ENCODE results near the gene ZMYND11. TPM values are rescaled to one million over a fixed set of nuclear protein-coding genes. Genes with fewer than 3 reads are reported as not detected.
A peak's percentile ranks its signal among the peaks of the same experiment; 100 is the strongest.

The ZMYND11 gene
- total and polyA plus RNA-seq, 2 of the 13 experiments (the other 11 are each of a cell fraction or from before 2014, with no cell fraction given), result 17.5 to 38.7 TPM

DNA sequence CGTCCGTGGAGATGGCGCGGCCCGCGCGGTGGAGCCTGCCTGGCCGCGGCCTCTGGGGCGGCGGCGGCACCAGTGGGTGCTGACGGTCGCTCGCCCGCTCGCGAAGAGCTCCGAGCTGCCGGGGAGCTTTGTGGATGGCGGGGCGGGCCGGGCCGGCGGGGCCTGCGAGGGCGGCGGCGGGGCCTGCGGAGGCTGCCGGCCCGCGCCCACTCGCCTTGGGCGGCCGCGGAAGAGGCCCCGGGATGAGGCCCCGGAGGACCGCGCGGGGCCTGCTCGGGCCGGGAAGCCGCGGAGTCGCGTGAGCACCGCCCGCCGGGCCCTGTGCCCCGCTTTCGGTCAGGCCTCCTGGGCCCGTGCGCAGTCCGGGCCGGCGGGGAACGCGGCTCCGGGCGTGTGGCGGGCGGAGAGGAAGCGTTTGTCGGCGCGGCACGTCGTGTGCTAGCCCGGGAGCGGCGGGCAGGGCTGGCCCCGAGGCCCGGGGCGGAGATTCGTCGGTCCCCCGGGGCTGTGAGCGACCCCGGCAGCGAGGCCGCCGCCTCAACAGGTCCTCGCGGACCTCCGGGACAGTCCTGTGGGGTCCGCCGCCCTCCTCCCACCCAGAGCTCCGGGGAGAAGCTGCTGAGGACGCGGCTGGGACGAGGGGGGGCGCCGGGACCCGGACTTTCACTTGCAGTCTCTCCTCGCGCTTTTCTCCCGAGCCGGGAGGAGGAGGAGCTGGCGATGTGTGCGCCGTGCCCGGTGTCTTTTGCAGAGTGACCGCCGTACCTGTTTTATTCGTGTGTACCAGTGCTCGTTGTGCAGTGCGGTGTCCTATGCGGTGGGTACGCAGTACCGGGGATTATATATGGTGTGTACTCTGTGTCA lies 578 bp downstream of the ZMYND11 start (continued):
- TF ChIP-seq MTA1 (CRISPR knock-in tag; IDR thresholded peaks at IDR 0.05; ENCODE audit: borderline replicate concordance) (peak; percentile 61; the same call in 1 of the 2 replicates), SALL1 (CRISPR knock-in tag; IDR thresholded peaks at IDR 0.05) (no peak; the same call in 1 of the 2 replicates), ATF7-NPFF (CRISPR knock-in tag; IDR thresholded peaks at IDR 0.05; ENCODE audit: low read depth) (peak; percentile 43; the same call in 1 of the 2 replicates), AGO2 (optimal IDR thresholded peaks at IDR 0.05; ENCODE audit: low read depth, low read length) (peak; percentile 65), TBX3 (IDR thresholded peaks at IDR 0.05; ENCODE audit: borderline replicate concordance) (no peak), ZNF205 (CRISPR knock-in tag; IDR thresholded peaks at IDR 0.05) (0 out of 2 replicates have a peak, but pooled peaks have one; percentile 20), ZNF382 (CRISPR knock-in tag; IDR thresholded peaks at IDR 0.05; ENCODE audit: borderline replicate concordance) (no peak), ZBTB8A (CRISPR knock-in tag; IDR thresholded peaks at IDR 0.05; ENCODE audit: borderline replicate concordance, low read depth) (no peak), ZNF703 (CRISPR knock-in tag; IDR thresholded peaks at IDR 0.05; ENCODE audit: borderline replicate concordance) (no peak), RFX3 (CRISPR knock-in tag; IDR thresholded peaks at IDR 0.05) (no peak), FOXK2 (IDR thresholded peaks at IDR 0.05) (no peak)
- TF ChIP-seq, protein P1, sequence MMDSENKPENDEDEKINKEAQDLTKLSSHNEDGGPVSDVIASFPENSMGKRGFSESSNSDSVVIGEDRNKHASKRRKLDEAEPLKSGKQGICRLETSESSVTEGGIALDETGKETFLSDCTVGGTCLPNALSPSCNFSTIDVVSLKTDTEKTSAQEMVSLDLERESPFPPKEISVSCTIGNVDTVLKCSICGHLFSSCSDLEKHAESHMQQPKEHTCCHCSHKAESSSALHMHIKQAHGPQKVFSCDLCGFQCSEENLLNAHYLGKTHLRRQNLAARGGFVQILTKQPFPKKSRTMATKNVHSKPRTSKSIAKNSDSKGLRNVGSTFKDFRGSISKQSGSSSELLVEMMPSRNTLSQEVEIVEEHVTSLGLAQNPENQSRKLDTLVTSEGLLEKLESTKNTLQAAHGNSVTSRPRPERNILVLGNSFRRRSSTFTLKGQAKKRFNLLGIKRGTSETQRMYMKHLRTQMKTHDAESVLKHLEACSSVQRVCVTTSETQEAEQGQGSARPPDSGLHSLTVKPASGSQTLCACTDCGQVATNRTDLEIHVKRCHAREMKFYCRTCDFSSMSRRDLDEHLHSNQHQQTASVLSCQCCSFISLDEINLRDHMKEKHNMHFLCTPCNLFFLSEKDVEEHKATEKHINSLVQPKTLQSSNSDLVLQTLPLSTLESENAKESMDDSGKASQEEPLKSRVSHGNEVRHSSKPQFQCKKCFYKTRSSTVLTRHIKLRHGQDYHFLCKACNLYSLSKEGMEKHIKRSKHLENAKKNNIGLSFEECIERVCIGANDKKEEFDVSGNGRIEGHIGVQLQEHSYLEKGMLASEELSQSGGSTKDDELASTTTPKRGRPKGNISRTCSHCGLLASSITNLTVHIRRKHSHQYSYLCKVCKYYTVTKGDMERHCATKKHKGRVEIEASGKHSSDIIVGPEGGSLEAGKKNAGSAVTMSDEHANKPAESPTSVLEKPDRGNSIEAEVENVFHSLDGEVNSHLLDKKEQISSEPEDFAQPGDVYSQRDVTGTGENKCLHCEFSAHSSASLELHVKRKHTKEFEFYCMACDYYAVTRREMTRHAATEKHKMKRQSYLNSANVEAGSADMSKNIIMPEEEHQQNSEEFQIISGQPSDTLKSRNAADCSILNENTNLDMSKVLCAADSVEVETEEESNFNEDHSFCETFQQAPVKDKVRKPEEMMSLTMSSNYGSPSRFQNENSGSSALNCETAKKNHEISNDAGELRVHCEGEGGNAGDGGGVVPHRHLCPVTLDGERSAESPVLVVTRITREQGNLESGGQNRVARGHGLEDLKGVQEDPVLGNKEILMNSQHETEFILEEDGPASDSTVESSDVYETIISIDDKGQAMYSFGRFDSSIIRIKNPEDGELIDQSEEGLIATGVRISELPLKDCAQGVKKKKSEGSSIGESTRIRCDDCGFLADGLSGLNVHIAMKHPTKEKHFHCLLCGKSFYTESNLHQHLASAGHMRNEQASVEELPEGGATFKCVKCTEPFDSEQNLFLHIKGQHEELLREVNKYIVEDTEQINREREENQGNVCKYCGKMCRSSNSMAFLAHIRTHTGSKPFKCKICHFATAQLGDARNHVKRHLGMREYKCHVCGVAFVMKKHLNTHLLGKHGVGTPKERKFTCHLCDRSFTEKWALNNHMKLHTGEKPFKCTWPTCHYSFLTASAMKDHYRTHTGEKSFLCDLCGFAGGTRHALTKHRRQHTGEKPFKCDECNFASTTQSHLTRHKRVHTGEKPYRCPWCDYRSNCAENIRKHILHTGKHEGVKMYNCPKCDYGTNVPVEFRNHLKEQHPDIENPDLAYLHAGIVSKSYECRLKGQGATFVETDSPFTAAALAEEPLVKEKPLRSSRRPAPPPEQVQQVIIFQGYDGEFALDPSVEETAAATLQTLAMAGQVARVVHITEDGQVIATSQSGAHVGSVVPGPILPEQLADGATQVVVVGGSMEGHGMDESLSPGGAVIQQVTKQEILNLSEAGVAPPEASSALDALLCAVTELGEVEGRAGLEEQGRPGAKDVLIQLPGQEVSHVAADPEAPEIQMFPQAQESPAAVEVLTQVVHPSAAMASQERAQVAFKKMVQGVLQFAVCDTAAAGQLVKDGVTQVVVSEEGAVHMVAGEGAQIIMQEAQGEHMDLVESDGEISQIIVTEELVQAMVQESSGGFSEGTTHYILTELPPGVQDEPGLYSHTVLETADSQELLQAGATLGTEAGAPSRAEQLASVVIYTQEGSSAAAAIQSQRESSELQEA (CRISPR knock-in tag; IDR thresholded peaks at IDR 0.05; ENCODE audit: not compliant biosample characterization), result no peak
- TF ChIP-seq, protein P2, sequence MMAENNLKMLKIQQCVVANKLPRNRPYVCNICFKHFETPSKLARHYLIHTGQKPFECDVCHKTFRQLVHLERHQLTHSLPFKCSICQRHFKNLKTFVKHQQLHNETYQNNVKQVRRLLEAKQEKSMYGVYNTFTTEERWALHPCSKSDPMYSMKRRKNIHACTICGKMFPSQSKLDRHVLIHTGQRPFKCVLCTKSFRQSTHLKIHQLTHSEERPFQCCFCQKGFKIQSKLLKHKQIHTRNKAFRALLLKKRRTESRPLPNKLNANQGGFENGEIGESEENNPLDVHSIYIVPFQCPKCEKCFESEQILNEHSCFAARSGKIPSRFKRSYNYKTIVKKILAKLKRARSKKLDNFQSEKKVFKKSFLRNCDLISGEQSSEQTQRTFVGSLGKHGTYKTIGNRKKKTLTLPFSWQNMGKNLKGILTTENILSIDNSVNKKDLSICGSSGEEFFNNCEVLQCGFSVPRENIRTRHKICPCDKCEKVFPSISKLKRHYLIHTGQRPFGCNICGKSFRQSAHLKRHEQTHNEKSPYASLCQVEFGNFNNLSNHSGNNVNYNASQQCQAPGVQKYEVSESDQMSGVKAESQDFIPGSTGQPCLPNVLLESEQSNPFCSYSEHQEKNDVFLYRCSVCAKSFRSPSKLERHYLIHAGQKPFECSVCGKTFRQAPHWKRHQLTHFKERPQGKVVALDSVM (CRISPR knock-in tag; IDR thresholded peaks at IDR 0.05), result no peak
- TF ChIP-seq, protein P3, sequence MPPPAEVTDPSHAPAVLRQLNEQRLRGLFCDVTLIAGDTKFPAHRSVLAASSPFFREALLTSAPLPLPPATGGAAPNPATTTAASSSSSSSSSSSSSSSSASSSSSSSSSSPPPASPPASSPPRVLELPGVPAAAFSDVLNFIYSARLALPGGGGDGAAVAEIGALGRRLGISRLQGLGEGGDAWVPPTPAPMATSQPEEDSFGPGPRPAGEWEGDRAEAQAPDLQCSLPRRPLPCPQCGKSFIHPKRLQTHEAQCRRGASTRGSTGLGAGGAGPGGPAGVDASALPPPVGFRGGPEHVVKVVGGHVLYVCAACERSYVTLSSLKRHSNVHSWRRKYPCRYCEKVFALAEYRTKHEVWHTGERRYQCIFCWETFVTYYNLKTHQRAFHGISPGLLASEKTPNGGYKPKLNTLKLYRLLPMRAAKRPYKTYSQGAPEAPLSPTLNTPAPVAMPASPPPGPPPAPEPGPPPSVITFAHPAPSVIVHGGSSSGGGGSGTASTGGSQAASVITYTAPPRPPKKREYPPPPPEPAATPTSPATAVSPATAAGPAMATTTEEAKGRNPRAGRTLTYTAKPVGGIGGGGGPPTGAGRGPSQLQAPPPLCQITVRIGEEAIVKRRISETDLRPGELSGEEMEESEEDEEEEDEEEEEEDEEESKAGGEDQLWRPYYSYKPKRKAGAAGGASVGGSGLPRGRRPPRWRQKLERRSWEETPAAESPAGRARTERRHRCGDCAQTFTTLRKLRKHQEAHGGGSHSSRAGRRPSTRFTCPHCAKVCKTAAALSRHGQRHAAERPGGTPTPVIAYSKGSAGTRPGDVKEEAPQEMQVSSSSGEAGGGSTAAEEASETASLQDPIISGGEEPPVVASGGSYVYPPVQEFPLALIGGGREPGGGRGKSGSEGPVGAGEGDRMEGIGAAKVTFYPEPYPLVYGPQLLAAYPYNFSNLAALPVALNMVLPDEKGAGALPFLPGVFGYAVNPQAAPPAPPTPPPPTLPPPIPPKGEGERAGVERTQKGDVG (CRISPR knock-in tag; IDR thresholded peaks at IDR 0.05; ENCODE audit: borderline replicate concordance), result peak; percentile 23; the same call in 1 of the 2 replicates

Data from HepG2 (cell line).